Right renal pelvis (tissue), 4 donors: Measurements from ENCODE around the gene HEXB. TPM values are rescaled to one million over a fixed set of nuclear protein-coding genes. Genes with fewer than 3 reads are reported as not detected.
A peak's percentile ranks its signal among the peaks of the same experiment; 100 is the strongest.

Source experiments
- DNase-seq, 4 donors: peaks; one replicate each; pipeline ENCODE4 v3.0.0-alpha.2; 2013; ENCODE audit warnings: low read depth in 4 of 4, low spot score in 3 of 4, missing footprints in 1 of 4
- polyA plus RNA-seq, 4 donors: library from polyadenylated mRNA; unstranded; fragments of 120-200 nt; gene quantifications; one replicate each; pipeline ENCODE4 v1.2.1, GENCODE V29; 2013; ENCODE audit not compliant: insufficient read length in 4 of 4

Gene HEXB
- polyA plus RNA-seq: 100 to 1,000 TPM; 131 to 157 (median 145) TPM

GRCh38 chr5:74684900-74685851 lies at the start of gene HEXB:
HEXB (plus strand) TSS chr5:74685233; CDS start chr5:74685261, 28 bp downstream.
- DNase-seq: peak; percentile 51 to 71 (median 62)

- no peak for DNase-seq
Measured at GRCh38 chr5:74636149-74636548, 48.9 kb upstream of the HEXB start.

- no peak for DNase-seq
Measured at GRCh38 chr5:74636552-74636951, 48.5 kb upstream of the HEXB start.

- no peak for DNase-seq
Measured at GRCh38 chr5:74638544-74638969, 46.5 kb upstream of the HEXB start.

GRCh38 chr5:74638970-74639806 lies 45.8 kb upstream of the HEXB start:
- no peak for DNase-seq

- DNase-seq: no peak
Measured at GRCh38 chr5:74639807-74640449, 45.1 kb upstream of the HEXB start.

- DNase-seq: peak; percentile 85 to 92 (median 90)
Measured at GRCh38 chr5:74640450-74640953, 44.5 kb upstream of the HEXB start, which contains the start of gene ENC1. ENC1 (minus strand) TSS chr5:74640728; CDS start chr5:74636485, 4,243 bp downstream.

- DNase-seq: peak; percentile 60 to 77 (median 70)
Measured at GRCh38 chr5:74640954-74641734, 43.9 kb upstream of the HEXB start.

- DNase-seq: peak; percentile 62 to 74 (median 68)
Measured at GRCh38 chr5:74641735-74642542, 43.1 kb upstream of the HEXB start.

GRCh38 chr5:74642543-74642863 lies 42.5 kb upstream of the HEXB start:
- no peak for DNase-seq

GRCh38 chr5:74643111-74643562 lies 41.9 kb upstream of the HEXB start:
- no peak for DNase-seq

GRCh38 chr5:74647096-74647495 lies 37.9 kb upstream of the HEXB start:
- DNase-seq: no peak

- peak in 2 of 4 donors; percentile 53 to 62 for DNase-seq
Measured at GRCh38 chr5:74648835-74649293, 36.2 kb upstream of the HEXB start.

- no peak for DNase-seq
Measured at GRCh38 chr5:74649421-74649973, 35.5 kb upstream of the HEXB start.

- DNase-seq: no peak
Measured at GRCh38 chr5:74651710-74652109, 33.3 kb upstream of the HEXB start.

- DNase-seq: no peak
Measured at GRCh38 chr5:74652576-74652975, 32.5 kb upstream of the HEXB start.

GRCh38 chr5:74653991-74654390 lies 31.0 kb upstream of the HEXB start:
- DNase-seq: no peak

GRCh38 chr5:74655206-74655605 lies 29.8 kb upstream of the HEXB start:
- no peak for DNase-seq
